Mesendoderm (in vitro differentiated cells): ENCODE data around the gene FAM8A1.
"Not testable (repeated sequence)": the region's sequence is repeated elsewhere in the genome, so short reads cannot be mapped to it uniquely, and the experiment has no call there.

Experiments used
- DNase-seq: peaks from one replicate; pipeline ENCODE4 v3.0.0; 2013
- H2AK5ac ChIP-seq: 2 replicates; pipeline ENCODE4 v1.6.1; 2013; ENCODE audit warnings: low read length, inconsistent platforms
- H2BK120ac ChIP-seq: 2 replicates; pipeline ENCODE4 v1.6.1; 2013; ENCODE audit warnings: low read depth, mild to moderate bottlenecking, low read length, moderate library complexity, mixed read lengths
- H2BK15ac ChIP-seq: replicated peaks from 2 replicates; pipeline ENCODE4 v1.6.1; 2013; ENCODE audit warnings: low read depth, mild to moderate bottlenecking, moderate library complexity
- H2BK5ac ChIP-seq: 2 replicates; pipeline ENCODE4 v1.6.1; 2013; ENCODE audit warnings: low read length, inconsistent platforms
- H3K18ac ChIP-seq: 2 replicates; pipeline ENCODE4 v1.6.1; 2013; ENCODE audit warnings: mild to moderate bottlenecking, low read length, mixed read lengths
- H3K23ac ChIP-seq: one replicate; pipeline ENCODE4 v1.6.1; 2013; ENCODE audit warnings: low read length
- H3K27ac ChIP-seq: 2 replicates; pipeline ENCODE4 v1.5.1; 2013; ENCODE audit warnings: low read depth, mild to moderate bottlenecking, inconsistent platforms, low read length, moderate library complexity
- H3K27me3 ChIP-seq: 2 replicates; pipeline ENCODE4 v1.6.1; 2013; ENCODE audit warnings: low read length, control low read depth, mild to moderate bottlenecking, inconsistent platforms; ENCODE audit not compliant: insufficient read depth, poor library complexity
- H3K36me3 ChIP-seq: 2 replicates; pipeline ENCODE4 v1.6.1; 2013; ENCODE audit warnings: low read length, inconsistent platforms; ENCODE audit not compliant: control insufficient read depth, insufficient read depth
- H3K4ac ChIP-seq: one replicate; pipeline ENCODE4 v1.6.1; 2013; ENCODE audit warnings: low read depth, mild to moderate bottlenecking, low read length, moderate library complexity
- H3K4me1 ChIP-seq: 2 replicates; pipeline ENCODE4 v1.6.1; 2013; ENCODE audit warnings: low read depth, low read length, inconsistent platforms; ENCODE audit not compliant: control insufficient read depth
- H3K4me2 ChIP-seq: 2 replicates; pipeline ENCODE4 v1.6.1; 2013; ENCODE audit warnings: low read length
- H3K4me3 ChIP-seq: 2 replicates; pipeline ENCODE4 v1.5.1; 2013; ENCODE audit warnings: mild to moderate bottlenecking, low read length
- H3K56ac ChIP-seq: one replicate; pipeline ENCODE4 v1.6.1; 2013; ENCODE audit warnings: low read length
- H3K79me1 ChIP-seq: 2 replicates; pipeline ENCODE4 v1.6.1; 2013; ENCODE audit warnings: low read length, inconsistent platforms
- H3K79me2 ChIP-seq: 2 replicates; pipeline ENCODE4 v1.6.1; 2013; ENCODE audit warnings: mild to moderate bottlenecking, low read length; ENCODE audit not compliant: control insufficient read depth, insufficient read depth
- H3K9ac ChIP-seq: 2 replicates; pipeline ENCODE4 v1.6.1; 2013; ENCODE audit warnings: low read length, inconsistent platforms
- H4K5ac ChIP-seq: one replicate; pipeline ENCODE4 v1.6.1; 2013; ENCODE audit warnings: low read length
- H4K8ac ChIP-seq: one replicate; pipeline ENCODE4 v1.6.1; 2013; ENCODE audit warnings: low read depth, mild to moderate bottlenecking, control low read depth, low read length, moderate library complexity
- WGBS: extraction: QIAGEN DNeasy Blood & Tissue Kit; methylation state at CpG from one replicate; pipeline ENCODE4 v1.1.7; 2013; ENCODE audit warnings: low lambda C conversion rate, missing lambda C conversion rate; ENCODE audit not compliant: insufficient coverage; ENCODE audit errors: extremely low coverage; 5-methylcytosine and 5-hydroxymethylcytosine counted together

The FAM8A1 gene

DNA sequence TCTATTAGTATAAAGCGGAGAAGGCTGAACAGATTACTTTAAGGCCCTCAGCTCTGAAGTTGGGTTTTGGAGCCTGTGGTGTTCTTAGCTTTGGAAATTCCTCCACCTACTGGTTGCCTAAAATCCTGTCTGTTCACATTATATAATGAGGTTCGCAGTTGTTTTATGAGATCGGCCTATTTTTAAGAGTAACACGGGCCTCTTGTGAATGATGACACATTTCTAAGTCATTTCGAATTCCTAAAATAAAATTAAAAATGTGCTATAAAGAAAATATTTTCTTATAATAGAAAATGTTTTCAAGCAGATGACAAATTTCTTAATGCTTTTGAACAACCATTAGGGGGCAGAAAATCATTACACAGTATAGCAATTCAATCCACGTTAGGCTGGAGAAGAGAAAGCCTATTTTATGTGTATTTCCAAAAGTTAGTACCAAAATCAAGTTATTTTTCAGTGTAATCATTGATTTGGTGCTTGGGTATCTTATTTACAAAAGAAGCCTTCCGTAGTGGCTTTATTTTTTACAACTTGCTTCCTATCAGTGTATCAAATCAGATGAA lies 15.8 kb upstream of the FAM8A1 start:
- no peak overlapping the region for H3K4me2 ChIP-seq
- H3K79me2 ChIP-seq = no peaks in the 10 kb centered on the region
- H2BK120ac ChIP-seq = no peak overlapping the region
- no peak overlapping the region for H3K27ac ChIP-seq
- no peak overlapping the region for H3K56ac ChIP-seq
- no peak overlapping the region for H3K4me3 ChIP-seq
- no peak overlapping the region for H2AK5ac ChIP-seq
- no peaks in the 10 kb centered on the region for H3K79me1 ChIP-seq
- no peaks in the 10 kb centered on the region for H3K27me3 ChIP-seq
- peak; percentile 74 for DNase-seq
- H2BK15ac ChIP-seq = no peak overlapping the region
- no peaks in the 10 kb centered on the region for H3K4me1 ChIP-seq
- WGBS = no CpG with 5 or more reads among the region's 7 CpGs
- no peak overlapping the region for H4K8ac ChIP-seq
- no peak overlapping the region for H3K18ac ChIP-seq
- no peak overlapping the region for H3K4ac ChIP-seq
- no peak overlapping the region for H3K9ac ChIP-seq
- H3K23ac ChIP-seq = no peak overlapping the region
- no peaks in the 10 kb centered on the region for H3K36me3 ChIP-seq
- no peak overlapping the region for H4K5ac ChIP-seq
- no peak overlapping the region for H2BK5ac ChIP-seq

DNA sequence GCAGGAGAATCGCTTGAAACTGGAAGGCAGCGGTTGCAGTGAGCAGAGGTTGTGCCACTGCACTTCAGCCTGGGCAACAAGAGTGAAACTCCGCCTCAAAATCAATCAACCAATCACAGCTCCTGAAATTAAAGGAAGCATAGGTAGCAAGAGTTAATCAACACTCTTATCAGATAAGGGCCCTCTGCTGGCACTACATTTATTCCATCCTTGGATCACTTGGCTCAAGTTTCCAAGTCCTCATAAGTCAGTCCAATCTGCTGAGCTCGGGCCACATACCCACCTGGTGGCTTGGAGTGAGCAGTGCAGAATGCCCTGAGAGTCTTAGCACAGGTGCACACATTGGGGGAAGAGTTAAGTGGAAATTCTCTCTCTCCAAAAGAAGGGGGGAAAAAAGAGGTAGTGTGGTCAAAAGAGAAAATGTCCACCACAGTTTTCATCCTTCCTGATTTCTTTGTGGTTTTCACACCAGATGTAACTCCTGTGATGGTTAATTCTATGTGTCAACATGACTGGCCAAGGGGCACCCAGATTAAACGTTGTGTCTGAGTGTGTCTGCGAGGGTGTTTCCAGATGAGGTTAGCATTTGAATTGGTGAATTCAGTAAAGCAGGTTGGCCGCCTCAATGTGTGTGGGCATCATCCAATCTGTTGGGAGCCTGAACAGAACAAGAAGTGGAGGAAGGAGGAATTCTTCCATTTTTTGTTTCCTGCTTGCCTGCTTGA lies 14.2 kb upstream of the FAM8A1 start:
- Histone ChIP-seq H2AK5ac (no peak overlapping the region), H3K4me2 (no peak overlapping the region), H3K23ac (no peak overlapping the region), H3K4me3 (no peak overlapping the region), H3K56ac (no peak overlapping the region), H3K9ac (no peak overlapping the region), H2BK120ac (no peak overlapping the region), H3K18ac (no peak overlapping the region), H3K79me1 (no peaks in the 10 kb centered on the region), H3K27ac (no peak overlapping the region), H2BK15ac (no peak overlapping the region), H3K27me3 (no peaks in the 10 kb centered on the region), H3K4ac (no peak overlapping the region), H3K4me1 (no peaks in the 10 kb centered on the region), H3K79me2 (no peaks in the 10 kb centered on the region), H4K5ac (no peak overlapping the region), H4K8ac (no peak overlapping the region), H3K36me3 (no peaks in the 10 kb centered on the region), H2BK5ac (no peak overlapping the region)
- DNase-seq = peak; percentile 90
- WGBS = no CpG with 5 or more reads among the region's 7 CpGs

DNA sequence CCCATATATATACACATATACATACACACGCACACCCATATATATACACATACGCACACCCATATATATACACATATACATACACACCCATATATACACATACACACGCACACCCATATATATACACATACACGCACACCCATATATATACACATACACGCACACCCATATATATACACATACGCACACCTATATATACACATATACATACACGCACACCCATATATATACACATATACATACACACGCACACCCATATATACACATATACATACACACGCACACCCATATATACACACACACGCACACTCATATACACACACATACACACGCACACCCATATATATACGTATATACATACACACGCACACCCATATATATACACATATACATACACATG lies 13.5 kb upstream of the FAM8A1 start:
- H3K4me3 ChIP-seq, DNase-seq, H3K36me3 ChIP-seq, H3K9ac ChIP-seq, H2BK5ac ChIP-seq, H2BK120ac ChIP-seq, H3K4me2 ChIP-seq, H3K56ac ChIP-seq, H3K18ac ChIP-seq, H4K5ac ChIP-seq, H3K79me1 ChIP-seq, H4K8ac ChIP-seq, H3K27me3 ChIP-seq, H3K27ac ChIP-seq, H3K23ac ChIP-seq, H2BK15ac ChIP-seq, H3K4me1 ChIP-seq, H3K4ac ChIP-seq, H2AK5ac ChIP-seq, H3K79me2 ChIP-seq: not testable (repeated sequence)
- 98% methylated on average over 13 of the region's 13 CpGs for WGBS

DNA sequence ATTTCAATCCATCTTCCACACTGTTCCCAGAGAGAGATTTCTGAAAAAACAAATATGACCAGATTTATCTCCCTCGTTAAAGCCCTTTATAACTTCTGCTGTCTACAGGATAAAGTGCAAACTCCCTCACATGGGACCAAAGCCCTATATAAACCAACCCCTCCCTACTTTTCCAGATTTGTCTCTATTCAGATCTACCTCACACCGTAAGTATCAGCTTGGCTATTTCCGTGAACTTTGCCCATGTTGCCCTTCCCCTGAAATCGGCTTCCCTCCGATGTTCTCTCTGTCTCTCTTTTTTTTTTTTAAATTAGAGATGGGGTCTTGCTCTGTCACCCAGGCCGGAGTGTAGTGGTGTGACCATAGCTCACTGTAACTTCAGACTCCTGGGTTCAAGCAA lies 12.1 kb upstream of the FAM8A1 start:
- H3K4ac ChIP-seq = no peak overlapping the region
- WGBS = no CpG with 5 or more reads among the region's 6 CpGs

DNA sequence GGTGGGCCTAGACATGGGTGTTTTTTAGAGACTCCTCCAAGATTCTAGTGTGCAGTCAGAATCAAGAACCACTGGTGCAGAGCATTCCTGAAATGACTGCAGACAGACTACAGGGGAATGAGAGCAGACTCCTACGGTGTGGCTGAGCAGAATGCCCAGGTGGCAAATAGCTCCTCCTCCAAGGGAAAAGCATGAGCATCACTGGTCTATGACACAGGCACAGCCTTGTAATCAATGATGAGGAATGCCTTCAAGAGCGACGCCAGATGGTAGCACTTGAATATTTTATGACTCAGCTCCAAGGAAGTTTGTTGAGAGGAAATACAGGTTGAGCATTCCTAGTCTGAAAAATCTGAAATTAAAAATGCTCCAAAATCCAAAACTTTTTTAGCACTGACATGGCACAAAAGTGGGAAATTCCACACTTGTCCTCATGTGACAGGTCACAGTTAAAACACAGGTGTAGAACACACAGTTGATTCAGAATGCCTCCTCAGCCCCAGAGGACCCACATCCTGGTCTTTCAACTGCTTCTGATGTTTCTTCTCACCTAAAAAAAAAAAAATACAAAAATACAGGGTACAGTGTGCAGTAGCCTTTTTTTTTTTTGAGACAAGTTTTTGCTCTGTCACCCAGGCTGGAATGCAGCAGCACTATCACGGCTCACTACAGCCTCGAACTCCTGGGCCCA lies 10.6 kb upstream of the FAM8A1 start:
- Histone ChIP-seq H3K79me1 (no peaks in the 10 kb centered on the region), H3K23ac (no peak overlapping the region), H4K5ac (no peak overlapping the region), H3K4me1 (no peaks in the 10 kb centered on the region), H2BK15ac (no peak overlapping the region), H3K4me2 (no peak overlapping the region), H3K9ac (no peak overlapping the region), H3K56ac (no peak overlapping the region), H3K4ac (no peak overlapping the region), H2BK5ac (no peak overlapping the region), H2BK120ac (no peak overlapping the region), H3K27me3 (no peaks in the 10 kb centered on the region), H3K18ac (no peak overlapping the region), H3K79me2 (no peaks in the 10 kb centered on the region), H4K8ac (no peak overlapping the region), H3K27ac (no peak overlapping the region), H2AK5ac (no peak overlapping the region), H3K4me3 (no peak overlapping the region), H3K36me3 (no peaks in the 10 kb centered on the region)
- WGBS = no CpG with 5 or more reads among the region's 5 CpGs
- DNase-seq = peak; percentile 76

More for the DNA sequence above, 12.1 kb upstream of the FAM8A1 start:
- no peak overlapping the region for H3K9ac ChIP-seq
- H3K4me2 ChIP-seq = no peak overlapping the region
- no peak overlapping the region for H3K18ac ChIP-seq
- H2AK5ac ChIP-seq = no peak overlapping the region
- H2BK5ac ChIP-seq = no peak overlapping the region
- no peak overlapping the region for H3K4me3 ChIP-seq
- H3K79me1 ChIP-seq = no peaks in the 10 kb centered on the region
- no peaks in the 10 kb centered on the region for H3K27me3 ChIP-seq
- H2BK120ac ChIP-seq = no peak overlapping the region
- H3K27ac ChIP-seq = no peak overlapping the region
- no peak overlapping the region for H3K23ac ChIP-seq
- no peak overlapping the region for H3K56ac ChIP-seq
- no peak overlapping the region for H4K8ac ChIP-seq
- H3K79me2 ChIP-seq = no peaks in the 10 kb centered on the region
- H3K4me1 ChIP-seq = no peaks in the 10 kb centered on the region
- no peak overlapping the region for H2BK15ac ChIP-seq
- no peaks in the 10 kb centered on the region for H3K36me3 ChIP-seq
- no peak for DNase-seq
- no peak overlapping the region for H4K5ac ChIP-seq
